CD4-positive, alpha-beta T cell (primary cell): Measurements from ENCODE around the gene DNAJC5G. TPM values are rescaled to one million over a fixed set of nuclear protein-coding genes. Genes with fewer than 3 reads are reported as not detected.

Source experiments
- ATAC-seq: fragments of 200-7000 bp; cut with Tn5 transposase; one replicate; pipeline ENCODE4 v1.10.0; 2022; ENCODE audit warnings: mild to moderate bottlenecking; ENCODE audit not compliant: poor library complexity
- CTCF ChIA-PET: fragments of 350-600 bp; sonication (Branson Sonifier 250); formaldehyde crosslinking; loops from one replicate; lab custom pipeline; 2021; ENCODE audit warnings: antibody characterized with exemption, inconsistent platforms; lab: Charles Lee
- POLR2A ChIA-PET: fragments of 350-600 bp; sonication (Branson Sonifier 250); formaldehyde crosslinking; loops from one replicate; lab custom pipeline; 2021; ENCODE audit warnings: antibody characterized with exemption, inconsistent platforms; lab: Charles Lee
- DNase-seq, 14 experiments: peaks; one replicate each; pipeline ENCODE4 v3.0.0-alpha.2; 2013 to 2020; ENCODE audit warnings: mixed read lengths in 2 of 14
- H3K27ac ChIP-seq, 2 donors: one replicate each; pipeline versions ENCODE4 v1.5.1 to v1.7.0; 2013; ENCODE audit warnings: low read length in 2 of 2, low read depth in 1 of 2, mild to moderate bottlenecking in 1 of 2
- H3K27me3 ChIP-seq, 2 experiments: 1 replicate in 1 of 2; 2 replicates in 1 of 2; pipeline versions ENCODE4 v1.6.1 to v1.7.0; 2013; ENCODE audit warnings: low read length in 2 of 2, control low read depth in 1 of 2, mild to moderate bottlenecking in 1 of 2, moderate library complexity in 1 of 2; ENCODE audit not compliant: insufficient read depth in 2 of 2, control insufficient read depth in 1 of 2
- H3K36me3 ChIP-seq: one replicate; pipeline ENCODE4 v1.6.1; 2013; ENCODE audit warnings: low read length, control low read depth; ENCODE audit not compliant: insufficient read depth
- H3K4me1 ChIP-seq: one replicate; pipeline ENCODE4 v1.6.1; 2013; ENCODE audit warnings: low read length, control low read depth; ENCODE audit not compliant: insufficient read depth
- H3K4me3 ChIP-seq: one replicate; pipeline ENCODE4 v1.5.1; 2013; ENCODE audit warnings: mild to moderate bottlenecking, low read length, moderate library complexity
- H3K9me3 ChIP-seq, 2 experiments: 1 replicate in 1 of 2; 2 replicates in 1 of 2; pipeline versions ENCODE4 v1.6.1 to v1.7.0; 2013; ENCODE audit warnings: low read length in 2 of 2, mild to moderate bottlenecking in 2 of 2, control low read depth in 1 of 2, moderate library complexity in 1 of 2; ENCODE audit not compliant: control insufficient read depth in 1 of 2, insufficient read depth in 1 of 2
- H3K27ac Mint-ChIP-seq: one replicate; pipeline ENCODE4 v1.8.0; 2020; ENCODE audit warnings: mixed read lengths
- H3K27me3 Mint-ChIP-seq: one replicate; pipeline ENCODE4 v1.8.0; 2021; ENCODE audit warnings: mixed read lengths
- H3K36me3 Mint-ChIP-seq: one replicate; pipeline ENCODE4 v1.8.0; 2021; ENCODE audit warnings: low read depth, mixed read lengths
- H3K4me1 Mint-ChIP-seq: one replicate; pipeline ENCODE4 v1.8.0; 2021; ENCODE audit warnings: low read depth, mixed read lengths
- H3K4me3 Mint-ChIP-seq: one replicate; pipeline ENCODE4 v1.8.0; 2020; ENCODE audit warnings: mild to moderate bottlenecking, mixed read lengths
- H3K9me3 Mint-ChIP-seq: one replicate; pipeline ENCODE4 v1.8.0; 2020; ENCODE audit warnings: mixed read lengths
- CTCF ChIP-seq: fragments of 200-600 bp; IDR thresholded peaks from one replicate; pipeline ENCODE4 v1.8.0; 2022; ENCODE audit warnings: antibody characterized with exemption, mild to moderate bottlenecking
- intact Hi-C, 2 experiments: fragments of 100-400 bp; cut with DNase I in 1 of 2; cut with micrococcal nuclease in 1 of 2; formaldehyde crosslinking; loops; one replicate each; pipeline versions ENCODE4 v1.15.1 to v1.9.0; 2023 to 2025; cut with DNase I, micrococcal nuclease
- total RNA-seq, 174 experiments: library from RNA in 2 of 174; stranded (reverse) in 2 of 174; gene quantifications; one replicate each; pipeline ENCODE4 v1.2.3 and lab custom pipeline; 2021 to 2026

Gene DNAJC5G
- total RNA-seq, 2 experiments from 2014 or later = not detected

GRCh38 chr2:27320958-27321543, 45.8 kb downstream of the DNAJC5G start:
- ATAC-seq = no peak

GRCh38 chr2:27322301-27322765, 47.1 kb downstream of the DNAJC5G start:
- peaks cover 25% of the 10 kb centered on the region for H3K4me1 ChIP-seq
- no peaks in the 10 kb centered on the region for H3K27me3 ChIP-seq
- Mint-ChIP-seq H3K4me1 (peaks cover 31% of the 10 kb centered on the region), H3K4me3 (peak overlapping the region; percentile 100), H3K36me3 (peaks cover 47% of the 10 kb centered on the region), H3K27ac (peak overlapping the region; percentile 98), H3K9me3 (no peaks in the 10 kb centered on the region), H3K27me3 (no peaks in the 10 kb centered on the region)
- ATAC-seq (peak; percentile 9), DNase-seq (peak in 4 of 14 experiments; percentile 4 to 46 (median 30))
- H3K9me3 ChIP-seq = no peaks in the 10 kb centered on the region
- TF ChIP-seq CTCF = no peak
- peak overlapping the region; percentile 86 for H3K4me3 ChIP-seq
- CTCF ChIA-PET = interaction anchor here (0.5 to 1.4 kb wide), 3 partner anchors 10 to 48 kb away, joined by 3 read pairs; partner anchors contain the start of genes EIF2B4 and SNX17
- intact Hi-C loops = loop anchor here in 1 of 2 experiments (2.0 to 5.0 kb wide), 4 partner anchors 34 to 260 kb away; partner anchors contain the start of genes ATRAID, GTF3C2, NRBP1 and SLC5A6
- POLR2A ChIA-PET = interaction anchor here (0.6 to 2.3 kb wide), 18 partner anchors 8 to 536 kb away, joined by 3 to 24 read pairs (median 6); partner anchors contain the start of genes AGBL5, ATRAID, CCDC121 and CENPA
- H3K36me3 ChIP-seq = peaks cover 13% of the 10 kb centered on the region
- peak overlapping the region; percentile 90 to 93 for H3K27ac ChIP-seq

More at GRCh38 chr2:27320958-27321543, 45.8 kb downstream of the DNAJC5G start:
- H3K4me3 ChIP-seq = no peak overlapping the region
- ChIA-PET CTCF (interaction anchor here (0.9 kb wide), 1 partner anchor 18 kb away, joined by 6 read pairs; no protein-coding TSS in a partner anchor), POLR2A (interaction anchor here (0.7 kb wide), 1 partner anchor 976 kb away, joined by 3 read pairs; no protein-coding TSS in a partner anchor)
- peaks cover 12% of the 10 kb centered on the region for H3K36me3 ChIP-seq
- DNase-seq = peak in 2 of 14 experiments; percentile 20 to 63
- H3K4me1 ChIP-seq = peaks cover 25% of the 10 kb centered on the region
- Mint-ChIP-seq H3K36me3 (peaks cover 34% of the 10 kb centered on the region), H3K4me1 (peaks cover 31% of the 10 kb centered on the region), H3K4me3 (peak overlapping the region; percentile 100), H3K27me3 (no peaks in the 10 kb centered on the region), H3K27ac (peak overlapping the region; percentile 98), H3K9me3 (no peaks in the 10 kb centered on the region)
- no peak for TF ChIP-seq CTCF
- intact Hi-C loops = loop anchor here in 1 of 2 experiments (5.0 kb wide), 3 partner anchors 106 to 261 kb away; partner anchors contain the start of genes ATRAID, NRBP1, SLC5A6 and ZNF512
- H3K27ac ChIP-seq = no peak overlapping the region
- no peaks in the 10 kb centered on the region for H3K27me3 ChIP-seq
- no peaks in the 10 kb centered on the region for H3K9me3 ChIP-seq

- H3K36me3 ChIP-seq = peaks cover 16% of the 10 kb centered on the region
- CTCF ChIA-PET = interaction anchor here (0.5 to 1.4 kb wide), 6 partner anchors 10 to 360 kb away, joined by 3 to 4 read pairs (median 3); partner anchors contain the start of genes EIF2B4 and SNX17
- H3K4me3 ChIP-seq = peak within 1 kb of the TSS; percentile 86
- Mint-ChIP-seq H3K4me3 (peak within 1 kb of the TSS; percentile 100), H3K36me3 (peaks cover 49% of the 10 kb centered on the region), H3K9me3 (no peaks in the 10 kb centered on the region), H3K27ac (peak within 1 kb of the TSS; percentile 98), H3K27me3 (no peaks in the 10 kb centered on the region), H3K4me1 (peaks cover 31% of the 10 kb centered on the region)
- peak within 1 kb of the TSS; percentile 90 to 93 for H3K27ac ChIP-seq
- no peak for TF ChIP-seq CTCF
- intact Hi-C loops = loop anchor here (1.0 to 5.0 kb wide), 5 partner anchors 33 to 259 kb away; partner anchors contain the start of genes GTF3C2 (in 2 of the 2), ATRAID (in 1 of the 2), NRBP1 (in 1 of the 2) and SLC5A6 (in 1 of the 2)
- H3K27me3 ChIP-seq = no peaks in the 10 kb centered on the region
- ATAC-seq = peak; percentile 97
- H3K9me3 ChIP-seq = no peaks in the 10 kb centered on the region
- H3K4me1 ChIP-seq = peaks cover 25% of the 10 kb centered on the region
- POLR2A ChIA-PET = interaction anchor here (0.6 to 2.3 kb wide), 19 partner anchors 9 to 537 kb away, joined by 3 to 24 read pairs (median 6); partner anchors contain the start of genes AGBL5, ATRAID, CCDC121 and CENPA
- DNase-seq = peak; percentile 77 to 93 (median 82)
Observed at GRCh38 chr2:27322766-27323595, 47.7 kb downstream of the DNAJC5G start, which contains the start of gene MPV17. Gene MPV17, minus strand, starts transcription at chr2:27323097. Its CDS starts 580 bp downstream, at chr2:27322517.
